ENCODE results near the gene ARSG.
"Not testable (repeated sequence)": the region's sequence is repeated elsewhere in the genome, so short reads cannot be mapped to it uniquely, and the experiment has no call there.

ARSG gene

GRCh38 chr17:68399638-68400403 lies 108.5 kb downstream of the ARSG start:
- DNase-seq, result peak; percentile 58

- DNase-seq, result no peak
Measured at GRCh38 chr17:68400404-68400735, 109.1 kb downstream of the ARSG start.

- DNase-seq, result no peak
Measured at GRCh38 chr17:68401288-68401687, 110.0 kb downstream of the ARSG start.

- DNase-seq, result no peak
Measured at GRCh38 chr17:68403122-68403521, 111.8 kb downstream of the ARSG start.

- DNase-seq, result not testable (repeated sequence)
Measured at GRCh38 chr17:68403837-68404236, 112.5 kb downstream of the ARSG start.

GRCh38 chr17:68407656-68408055 lies 116.4 kb downstream of the ARSG start:
- not testable (repeated sequence) for DNase-seq

- peak; percentile 71 for DNase-seq
Measured at GRCh38 chr17:68413597-68414560, 122.6 kb downstream of the ARSG start.

GRCh38 chr17:68414901-68415300 lies 123.6 kb downstream of the ARSG start:
- not testable (repeated sequence) for DNase-seq

GRCh38 chr17:68417317-68417716 lies 126.0 kb downstream of the ARSG start:
- DNase-seq, result no peak

- no peak for DNase-seq
Measured at GRCh38 chr17:68418876-68419275, 127.6 kb downstream of the ARSG start.

GRCh38 chr17:68420065-68420464 lies 128.8 kb downstream of the ARSG start:
- no peak for DNase-seq

GRCh38 chr17:68421486-68421885 lies 130.2 kb downstream of the ARSG start:
- DNase-seq, result no peak

- DNase-seq, result no peak
Measured at GRCh38 chr17:68422821-68423220, 131.5 kb downstream of the ARSG start.

GRCh38 chr17:68423251-68423650 lies 132.0 kb downstream of the ARSG start:
- no peak for DNase-seq

- no peak for DNase-seq
Measured at GRCh38 chr17:68424203-68424602, 132.9 kb downstream of the ARSG start.

- DNase-seq, result no peak
Measured at GRCh38 chr17:68424861-68425260, 133.6 kb downstream of the ARSG start.

- no peak for DNase-seq
Measured at GRCh38 chr17:68425979-68426378, 134.7 kb downstream of the ARSG start.

GRCh38 chr17:68427575-68427974 lies 136.3 kb downstream of the ARSG start:
- DNase-seq, result no peak

GRCh38 chr17:68428498-68429172 lies 137.3 kb downstream of the ARSG start:
- no peak for DNase-seq

GRCh38 chr17:68429881-68430280 lies 138.6 kb downstream of the ARSG start:
- DNase-seq, result no peak

- no peak for DNase-seq
Measured at GRCh38 chr17:68431045-68431608, 139.8 kb downstream of the ARSG start.

GRCh38 chr17:68431661-68432071 lies 140.4 kb downstream of the ARSG start:
- peak; percentile 38 for DNase-seq
